Nucleus accumbens (tissue), 56 donors: ENCODE data around the gene USP24.
"Not testable (repeated sequence)": the region's sequence is repeated elsewhere in the genome, so short reads cannot be mapped to it uniquely, and the experiment has no call there.

Experiments used
- DNase-seq, 56 donors: peaks; one replicate each; lab custom pipeline; 2025; lab: John Stamatoyannopoulos, UW

Gene USP24

GRCh38 chr1:55131218-55131617 is 83.9 kb downstream of the USP24 start:
- no peak for DNase-seq

- no peak for DNase-seq
Observed at GRCh38 chr1:55129194-55129728, 85.9 kb downstream of the USP24 start.

- DNase-seq = no peak
Observed at GRCh38 chr1:55128418-55128995, 86.7 kb downstream of the USP24 start.

DNA sequence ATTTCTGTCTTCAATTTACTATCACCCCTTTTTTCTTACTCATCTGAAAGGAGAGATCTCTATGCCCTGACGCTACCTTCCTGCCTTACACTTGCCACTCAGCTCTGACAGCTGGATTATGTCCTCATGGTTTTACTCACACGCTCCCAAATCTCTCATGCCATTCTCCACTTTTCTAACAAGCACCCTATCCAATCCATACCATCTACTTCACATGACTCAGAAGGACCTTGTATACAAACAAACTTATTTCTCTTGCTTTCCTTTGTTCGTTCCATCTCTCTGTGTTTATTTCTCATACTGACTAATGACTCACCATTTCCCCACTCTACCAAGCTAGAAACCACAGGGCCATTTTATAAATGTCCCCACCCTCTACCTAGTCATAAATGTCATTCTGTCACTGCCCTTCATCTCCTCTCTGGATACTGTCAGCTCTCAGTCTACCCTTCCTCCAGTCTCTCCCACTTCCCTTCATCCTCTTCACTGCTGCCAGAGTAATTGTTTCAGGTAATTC is 87.3 kb downstream of the USP24 start:
- DNase-seq = no peak

GRCh38 chr1:55124470-55124869 is 90.7 kb downstream of the USP24 start:
- DNase-seq = no peak

GRCh38 chr1:55120538-55120937 is 94.6 kb downstream of the USP24 start:
- DNase-seq = no peak

DNA sequence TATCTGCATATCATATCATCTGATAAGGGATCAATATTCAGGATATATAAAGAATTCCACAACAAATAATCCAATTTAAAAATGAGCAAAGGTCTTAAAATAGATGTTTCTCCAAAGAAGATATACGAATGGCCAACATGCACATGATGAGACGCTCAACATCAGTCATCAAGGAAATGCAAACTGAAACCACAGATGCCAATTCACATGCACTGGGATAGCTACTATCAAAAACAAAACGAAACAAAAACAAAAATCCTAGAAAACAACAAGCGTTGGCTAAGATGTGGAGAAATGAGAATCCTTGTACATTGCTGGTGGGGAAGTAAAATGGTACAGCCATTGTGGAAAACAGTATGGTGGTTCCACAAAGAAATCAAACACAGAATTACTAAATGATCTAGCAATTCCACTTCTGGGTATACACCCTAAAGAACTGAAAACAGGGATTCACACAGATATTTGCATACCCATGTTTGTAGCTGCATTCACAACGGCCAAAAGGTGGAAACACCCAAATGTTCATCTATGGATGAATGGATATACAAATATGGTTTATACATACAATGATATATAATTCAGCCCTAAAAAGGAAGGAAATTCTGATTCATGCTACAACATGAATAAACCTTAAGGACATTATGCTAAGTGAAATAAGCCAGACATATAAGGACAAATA is 96.4 kb downstream of the USP24 start:
- no peak for DNase-seq

DNA sequence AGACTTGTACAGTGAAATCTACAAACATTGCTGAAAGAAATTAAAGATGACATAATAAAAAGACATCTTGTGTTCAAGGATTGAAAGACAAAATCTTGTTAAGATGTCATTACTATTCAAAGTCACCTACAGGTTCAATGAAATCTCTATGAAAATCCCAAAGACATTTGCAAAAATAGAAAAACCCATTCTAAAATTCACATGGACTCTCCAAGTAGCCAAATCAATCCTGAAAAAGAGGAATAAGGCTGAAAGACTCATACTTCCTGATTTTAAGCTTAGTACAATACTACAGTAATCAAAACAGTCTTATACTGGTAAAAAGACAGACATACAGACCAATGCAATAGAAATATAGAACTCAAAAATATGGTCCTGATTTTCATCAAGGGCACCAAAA is 97.2 kb downstream of the USP24 start:
- no peak for DNase-seq

- not testable (repeated sequence) for DNase-seq
Observed at GRCh38 chr1:55109005-55109404, 106.2 kb downstream of the USP24 start.

GRCh38 chr1:55107101-55107500 is 108.1 kb downstream of the USP24 start:
- no peak for DNase-seq

DNA sequence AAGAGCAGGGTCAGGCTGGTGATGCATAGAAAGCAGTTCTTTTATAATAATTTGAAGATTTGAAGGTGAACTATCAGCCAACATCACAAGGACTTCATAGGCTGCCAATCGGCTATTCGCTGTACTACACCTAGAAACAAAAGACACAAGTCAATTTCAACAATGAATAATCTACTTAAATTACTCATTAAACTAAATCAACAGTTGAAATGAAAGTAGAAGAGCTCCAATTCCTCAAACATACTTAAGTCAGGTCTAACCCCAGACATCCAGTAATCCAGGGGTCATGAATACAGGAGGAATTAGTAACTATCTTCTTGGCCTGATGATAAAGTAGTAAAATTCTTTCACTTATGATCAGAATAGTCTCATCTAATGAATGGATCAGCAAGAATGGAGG is 111.3 kb downstream of the USP24 start:
- no peak for DNase-seq

DNA sequence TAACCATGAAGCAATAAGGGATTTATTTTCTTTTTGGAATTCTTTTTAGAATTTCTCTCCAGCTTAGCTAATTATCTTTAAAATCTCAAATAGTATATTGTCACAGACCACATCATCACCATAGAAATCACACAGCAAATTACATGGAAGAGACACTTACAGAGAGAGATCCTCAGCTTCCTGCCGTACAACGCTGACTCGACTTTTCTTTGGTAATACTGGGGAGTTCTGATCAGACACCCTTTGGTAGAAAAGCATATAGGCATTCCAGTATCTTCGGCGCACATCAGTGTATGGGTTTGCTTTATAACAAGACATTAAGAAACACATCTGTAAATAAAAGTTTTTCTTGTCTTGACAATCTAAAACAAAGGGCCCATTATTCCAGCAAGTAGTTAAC is 120.1 kb downstream of the USP24 start:
- DNase-seq = no peak

- DNase-seq = no peak
Observed at GRCh38 chr1:55092475-55092874, 122.7 kb downstream of the USP24 start.

GRCh38 chr1:55089683-55090082 is 125.5 kb downstream of the USP24 start:
- DNase-seq = no peak

DNA sequence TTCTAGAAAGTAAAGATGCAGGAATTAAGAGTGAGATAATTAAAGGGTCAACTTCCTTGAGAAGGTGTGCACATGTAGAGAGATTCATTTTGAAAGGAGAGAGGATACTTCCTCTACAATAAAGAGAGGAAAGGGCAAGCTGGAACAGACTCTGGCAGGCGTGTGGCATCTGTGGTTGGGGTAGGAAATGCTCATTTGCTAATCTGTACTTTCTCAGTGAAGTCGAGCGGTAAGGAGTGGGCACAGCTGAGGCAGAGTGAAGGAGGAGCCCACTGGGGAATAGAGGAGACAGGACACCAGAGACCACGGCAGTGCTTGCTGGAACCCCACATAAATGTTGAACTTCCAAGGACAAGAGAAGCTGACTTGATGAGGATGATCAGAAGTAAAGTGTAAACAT is 126.8 kb downstream of the USP24 start:
- no peak for DNase-seq

DNA sequence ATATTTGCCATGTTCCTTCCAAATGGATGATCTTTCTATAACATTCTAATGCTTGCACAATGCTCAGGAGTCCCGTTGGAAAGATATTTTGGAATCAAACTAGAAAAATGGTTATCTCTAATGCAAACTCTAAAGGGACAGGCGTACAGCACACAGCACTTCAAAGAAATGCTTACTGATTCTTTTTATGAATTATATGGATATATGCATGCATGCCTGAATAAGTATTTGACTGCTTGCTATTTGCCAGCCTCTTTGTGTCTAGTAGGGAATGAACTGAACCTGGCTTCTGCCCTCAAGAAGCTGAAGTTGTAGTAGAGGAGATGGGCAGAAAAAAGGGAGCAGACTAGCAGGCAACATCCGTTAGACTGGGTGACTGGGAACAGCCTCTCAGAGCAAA is 127.7 kb downstream of the USP24 start:
- DNase-seq = no peak

DNA sequence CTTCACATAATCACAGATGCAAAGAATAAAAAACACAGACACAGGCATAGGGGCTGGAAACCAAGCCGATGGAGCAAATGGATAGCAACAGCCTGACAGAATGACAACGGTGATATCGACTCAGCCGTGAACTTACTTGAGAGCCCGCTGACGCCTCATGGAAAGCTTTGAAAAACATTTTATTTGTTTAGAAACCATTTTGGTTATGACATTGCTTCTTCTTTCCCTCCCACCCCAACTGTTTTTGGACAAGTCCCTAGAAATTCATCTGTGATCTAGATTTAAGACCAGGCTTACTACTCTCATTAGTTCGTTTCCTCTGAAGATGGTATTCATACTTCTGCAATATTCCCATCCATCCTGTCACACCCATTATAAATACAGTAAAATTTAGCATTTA is 130.9 kb downstream of the USP24 start:
- no peak for DNase-seq

GRCh38 chr1:55081905-55082296 is 133.3 kb downstream of the USP24 start:
- DNase-seq = no peak

DNA sequence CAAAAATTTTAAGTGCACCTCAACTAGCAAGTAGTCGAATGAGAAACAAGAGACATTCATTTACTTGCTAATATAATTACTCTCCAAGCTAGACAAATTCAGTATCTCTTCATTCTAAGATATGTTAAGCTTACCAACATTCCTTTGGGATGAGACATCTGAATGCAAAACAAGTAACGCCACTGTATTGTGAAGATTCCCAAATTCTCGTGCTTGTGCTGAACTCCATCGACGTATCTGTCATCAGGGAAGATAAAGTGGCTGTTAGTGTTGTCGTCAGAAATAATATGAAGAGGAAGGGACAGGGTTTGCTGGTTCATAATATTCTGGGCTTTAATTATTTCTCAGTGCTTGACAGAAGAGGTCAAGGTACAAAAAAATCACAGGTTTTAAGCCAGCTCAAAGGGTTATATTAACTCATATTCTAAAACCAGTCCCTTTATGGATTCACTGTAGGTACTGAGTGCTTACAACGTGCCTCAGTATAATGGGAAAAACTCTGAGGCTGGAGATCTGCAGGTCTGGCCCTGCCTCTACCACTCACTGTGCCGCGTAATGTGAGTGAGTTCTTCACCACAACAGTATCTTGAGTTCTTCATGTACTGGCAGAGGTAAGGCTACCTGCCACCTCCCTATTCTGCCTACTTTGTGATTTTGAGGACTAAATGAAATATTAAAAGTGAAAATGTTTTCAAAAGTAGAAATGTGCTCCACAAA is 133.8 kb downstream of the USP24 start:
- DNase-seq = no peak

DNA sequence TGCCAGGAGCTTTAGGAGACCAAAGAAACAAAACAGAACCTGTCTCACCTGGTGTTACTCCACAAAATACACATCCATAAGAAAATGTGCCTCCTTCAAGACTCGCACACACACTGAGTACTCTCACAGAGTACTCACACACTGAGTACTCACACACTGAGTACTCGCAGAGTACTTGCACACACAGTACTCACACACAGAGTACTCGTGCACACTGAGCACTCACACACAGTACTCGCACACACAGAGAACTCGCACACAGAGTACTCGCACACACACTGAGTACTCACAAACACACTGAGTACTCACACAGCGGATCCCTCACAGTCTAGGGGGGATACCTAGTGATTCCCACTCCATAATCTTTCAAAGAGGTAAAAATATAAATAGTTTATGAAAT is 135.5 kb downstream of the USP24 start:
- no peak for DNase-seq

GRCh38 chr1:55078470-55078869 is 136.7 kb downstream of the USP24 start:
- DNase-seq = no peak

GRCh38 chr1:55076356-55076755 is 138.8 kb downstream of the USP24 start:
- DNase-seq = no peak
